Heart left ventricle (tissue), 13 donors: ENCODE data around the gene TNFRSF4.
"Not testable (repeated sequence)": the region's sequence is repeated elsewhere in the genome, so short reads cannot be mapped to it uniquely, and the experiment has no call there.

Experiments
- POLR2A ChIP-seq, 2 donors: fragments of 450-650 bp; IDR thresholded peaks; one replicate each; pipeline ENCODE4 v1.6.1; 2017; ENCODE audit warnings: antibody characterized with exemption in 2 of 2, mild to moderate bottlenecking in 2 of 2, moderate library complexity in 2 of 2
- TF ChIP-seq, protein P1 (sequence below), 12 donors: fragments of 200-600 bp; sonication (generic) in 4 of 12; IDR thresholded peaks; one replicate each; pipeline versions ENCODE4 v1.5.0 to v1.8.0; 2018 to 2022; ENCODE audit warnings: antibody characterized with exemption in 12 of 12, mild to moderate bottlenecking in 5 of 12
- donor health status: ischemic (EF 13 %, LVEDD 7.1; RV severe dilation, severe dysfunction).
- donor health status: DM: no; HTN: yes; CAD: no.
- donor health status: DM: no; HTN: no; CAD: no.
- donor health status: ischemic (EF 25% LVEDD 6.9; RV normal size, moderate dysfunction).
- donor health status: ischemic (EF 25% LVEDD 5.7; RV mildly dilated, moderate dysfunction).
- donor health status: ischemic (EF 35%, LVEDD 5.7; RV mildly dilated, moderate dysfunction).
- donor health status: nonischemic (EF 11% LVEDD 7.7; RV severe dilation, severe dysfunction).
- donor health status: DM: yes; HTN: yes; CAD: no.
- donor health status: PGD.
- donor health status: ischemic (EF 29% LVEDD 5.4; RV normal size, mild dysfunction).
- donor health status: nonischemic (EF 23%, LVEDD 6.1; RV moderate dilation, normal function).

DNA sequence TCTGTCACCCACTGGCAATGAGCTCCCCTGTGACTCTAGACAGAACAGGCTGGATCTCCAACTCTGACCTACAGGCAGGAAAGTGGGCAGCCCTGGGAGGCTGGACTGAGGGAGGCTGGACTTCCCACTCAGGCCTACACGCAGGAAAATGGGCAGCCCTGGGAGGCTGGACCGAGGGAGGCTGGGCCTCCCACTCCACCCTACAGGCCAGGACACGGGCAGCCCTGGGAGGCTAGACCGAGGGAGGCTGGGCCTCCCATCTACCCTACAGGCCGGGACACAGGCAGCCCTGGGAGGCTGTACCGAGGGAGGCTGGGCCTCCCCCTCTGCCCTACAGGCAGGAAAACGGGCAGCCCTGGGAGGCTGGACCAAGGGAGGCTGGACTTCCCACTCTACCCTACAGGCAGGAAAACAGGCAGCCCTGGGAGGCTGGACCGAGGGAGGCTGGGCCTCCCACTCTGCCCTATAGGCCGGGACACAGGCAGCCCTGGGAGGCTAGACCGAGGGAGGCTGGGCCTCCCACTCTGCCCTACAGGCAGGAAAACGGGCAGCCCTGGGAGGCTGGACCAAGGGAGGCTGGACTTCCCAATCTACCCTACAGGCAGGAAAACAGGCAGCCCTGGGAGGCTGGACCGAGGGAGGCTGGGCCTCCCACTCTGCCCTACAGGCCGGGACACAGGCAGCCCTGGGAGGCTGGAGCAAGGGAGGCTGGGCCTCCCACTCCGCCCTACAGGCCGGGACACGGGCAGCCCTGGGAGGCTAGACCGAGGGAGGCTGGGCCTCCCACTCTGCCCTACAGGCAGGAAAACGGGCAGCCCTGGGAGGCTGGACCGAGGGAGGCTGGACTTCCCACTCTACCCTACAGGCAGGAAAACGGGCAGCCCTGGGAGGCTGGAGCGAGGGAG is 34.3 kb upstream of the TNFRSF4 start:
- TF ChIP-seq, protein P1, sequence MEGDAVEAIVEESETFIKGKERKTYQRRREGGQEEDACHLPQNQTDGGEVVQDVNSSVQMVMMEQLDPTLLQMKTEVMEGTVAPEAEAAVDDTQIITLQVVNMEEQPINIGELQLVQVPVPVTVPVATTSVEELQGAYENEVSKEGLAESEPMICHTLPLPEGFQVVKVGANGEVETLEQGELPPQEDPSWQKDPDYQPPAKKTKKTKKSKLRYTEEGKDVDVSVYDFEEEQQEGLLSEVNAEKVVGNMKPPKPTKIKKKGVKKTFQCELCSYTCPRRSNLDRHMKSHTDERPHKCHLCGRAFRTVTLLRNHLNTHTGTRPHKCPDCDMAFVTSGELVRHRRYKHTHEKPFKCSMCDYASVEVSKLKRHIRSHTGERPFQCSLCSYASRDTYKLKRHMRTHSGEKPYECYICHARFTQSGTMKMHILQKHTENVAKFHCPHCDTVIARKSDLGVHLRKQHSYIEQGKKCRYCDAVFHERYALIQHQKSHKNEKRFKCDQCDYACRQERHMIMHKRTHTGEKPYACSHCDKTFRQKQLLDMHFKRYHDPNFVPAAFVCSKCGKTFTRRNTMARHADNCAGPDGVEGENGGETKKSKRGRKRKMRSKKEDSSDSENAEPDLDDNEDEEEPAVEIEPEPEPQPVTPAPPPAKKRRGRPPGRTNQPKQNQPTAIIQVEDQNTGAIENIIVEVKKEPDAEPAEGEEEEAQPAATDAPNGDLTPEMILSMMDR (IDR thresholded peaks at IDR 0.05), result not testable (repeated sequence)
- TF ChIP-seq POLR2A (IDR thresholded peaks at IDR 0.05), result not testable (repeated sequence)
